GM23248 (cell line): ENCODE results near the gene MOK.

Experiments
- EZH2 ChIP-seq: fragments of 200-600 bp; sonication (generic); IDR thresholded peaks from 2 replicates; pipeline ENCODE4 v1.6.1; 2018; ENCODE audit warnings: antibody characterized with exemption, mild to moderate bottlenecking; ENCODE audit not compliant: insufficient read depth, poor library complexity, severe bottlenecking
- EZH2phosphoT487 ChIP-seq: fragments of 200-600 bp; sonication (generic); IDR thresholded peaks from 2 replicates; pipeline ENCODE4 v1.6.1; 2018; ENCODE audit warnings: antibody characterized with exemption, moderate library complexity, mild to moderate bottlenecking, low read depth; ENCODE audit not compliant: insufficient read depth

- TF ChIP-seq EZH2: no peak
- TF ChIP-seq EZH2phosphoT487: no peak
These were observed 40.6 kb downstream of the MOK start for GRCh38 chr14:102264355-102264754.
